GM21786 (cell line): ENCODE data around the gene TGM5.
"Not testable (repeated sequence)": the region's sequence is repeated elsewhere in the genome, so short reads cannot be mapped to it uniquely, and the experiment has no call there.

Experiments
- ATAC-seq: cut with Tn5 transposase; IDR thresholded peaks from one replicate; pipeline ENCODE4 v1.9.1; 2021; ENCODE audit not compliant: unreplicated experiment

TGM5 gene, protein sequence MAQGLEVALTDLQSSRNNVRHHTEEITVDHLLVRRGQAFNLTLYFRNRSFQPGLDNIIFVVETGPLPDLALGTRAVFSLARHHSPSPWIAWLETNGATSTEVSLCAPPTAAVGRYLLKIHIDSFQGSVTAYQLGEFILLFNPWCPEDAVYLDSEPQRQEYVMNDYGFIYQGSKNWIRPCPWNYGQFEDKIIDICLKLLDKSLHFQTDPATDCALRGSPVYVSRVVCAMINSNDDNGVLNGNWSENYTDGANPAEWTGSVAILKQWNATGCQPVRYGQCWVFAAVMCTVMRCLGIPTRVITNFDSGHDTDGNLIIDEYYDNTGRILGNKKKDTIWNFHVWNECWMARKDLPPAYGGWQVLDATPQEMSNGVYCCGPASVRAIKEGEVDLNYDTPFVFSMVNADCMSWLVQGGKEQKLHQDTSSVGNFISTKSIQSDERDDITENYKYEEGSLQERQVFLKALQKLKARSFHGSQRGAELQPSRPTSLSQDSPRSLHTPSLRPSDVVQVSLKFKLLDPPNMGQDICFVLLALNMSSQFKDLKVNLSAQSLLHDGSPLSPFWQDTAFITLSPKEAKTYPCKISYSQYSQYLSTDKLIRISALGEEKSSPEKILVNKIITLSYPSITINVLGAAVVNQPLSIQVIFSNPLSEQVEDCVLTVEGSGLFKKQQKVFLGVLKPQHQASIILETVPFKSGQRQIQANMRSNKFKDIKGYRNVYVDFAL

DNA sequence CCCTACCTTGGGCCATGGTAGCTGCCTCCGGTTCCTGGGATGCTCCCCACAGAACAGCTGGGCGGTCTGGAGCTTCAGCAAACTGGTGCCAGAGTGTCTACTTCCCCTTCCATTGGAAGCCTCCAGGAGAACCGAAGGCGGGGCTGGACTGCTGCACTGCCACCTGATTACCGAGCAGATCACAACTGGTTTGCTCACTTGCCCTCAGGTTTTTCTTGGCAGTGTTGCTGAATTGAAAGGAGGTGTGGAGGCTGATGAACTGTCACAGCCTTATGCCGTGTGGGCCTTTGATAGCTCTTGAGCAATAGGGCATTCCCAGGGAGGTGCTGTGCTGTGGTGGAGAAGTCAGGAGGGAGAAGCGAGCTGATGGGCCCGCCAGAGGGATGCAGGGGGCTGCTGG, at the start of gene TGM5:
TGM5 (minus strand) TSS at position 95 of the 400 bp plus-strand sequence; CDS start at position 16, 79 bp downstream.
- no peak for ATAC-seq

DNA sequence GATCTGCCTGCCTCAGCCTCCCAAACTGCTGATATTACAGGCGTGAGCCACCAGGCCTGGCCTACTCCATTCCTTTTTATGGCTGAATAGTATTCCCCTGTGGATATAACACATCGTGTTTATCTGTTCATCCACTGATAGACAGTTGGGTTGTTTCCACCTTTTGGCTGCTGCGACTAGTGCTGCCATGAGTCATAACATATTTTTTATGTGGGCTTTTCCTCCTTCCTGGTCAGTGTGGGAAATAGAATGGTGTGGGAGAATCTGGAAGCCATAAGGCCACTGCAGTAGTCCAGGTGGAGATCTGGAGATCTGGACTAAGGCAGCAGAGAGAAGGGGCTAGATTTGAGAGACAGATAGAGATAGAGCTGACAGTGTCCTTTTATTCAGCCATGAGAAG, 47.4 kb upstream of the TGM5 start:
- no peak for ATAC-seq

DNA sequence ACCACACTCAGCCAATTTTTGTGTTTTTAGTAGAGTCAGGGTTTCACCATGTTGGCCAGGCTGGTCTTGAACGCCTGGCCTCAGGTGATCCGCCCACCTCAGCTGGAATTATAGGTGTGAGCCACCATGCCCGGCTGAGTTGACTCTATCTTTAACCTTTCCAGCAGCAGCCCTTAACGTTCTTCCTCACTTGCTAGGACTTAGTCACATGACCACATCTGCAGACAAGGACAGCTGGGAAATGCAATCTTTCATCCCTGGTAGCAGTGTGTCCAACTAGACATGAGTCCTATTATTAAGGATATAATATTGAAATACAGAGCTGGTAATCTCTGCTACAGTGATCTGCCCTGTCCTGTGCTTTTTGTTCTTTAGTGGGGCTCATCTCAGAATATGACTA, 45.6 kb upstream of the TGM5 start:
- ATAC-seq = no peak

DNA sequence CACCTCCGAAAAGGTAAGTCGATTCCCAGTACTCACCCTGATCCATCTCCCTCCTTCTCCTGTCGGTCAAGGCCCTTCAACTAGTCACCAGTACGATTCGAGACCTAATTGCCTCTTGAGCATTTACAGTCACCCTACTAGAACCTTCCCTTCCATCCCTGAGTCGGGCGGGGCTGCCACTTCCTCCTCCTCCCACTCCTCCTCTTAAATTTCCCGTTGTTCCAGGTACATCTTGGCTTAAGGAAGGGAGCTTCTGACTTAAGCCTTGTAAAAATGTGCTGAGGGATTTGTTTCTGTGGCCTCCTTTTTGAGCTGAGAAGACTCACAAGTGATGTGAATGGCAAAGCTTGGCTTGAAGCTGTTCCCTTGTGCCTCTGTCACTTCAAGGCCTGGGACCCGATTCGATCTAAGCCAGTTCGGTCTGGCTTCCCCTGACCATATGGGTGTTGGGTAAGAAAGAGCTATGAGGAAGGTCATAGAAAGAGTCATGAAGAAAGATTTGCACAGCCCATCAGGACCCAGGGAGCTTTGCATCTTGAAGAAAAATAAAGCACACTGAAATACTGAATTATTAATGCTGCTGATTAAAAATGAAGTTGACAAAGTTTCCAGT, 35.6 kb upstream of the TGM5 start, which contains the start of gene TGM7:
TGM7 (minus strand) TSS at position 51 of the 613 bp plus-strand sequence.
- ATAC-seq = no peak

DNA sequence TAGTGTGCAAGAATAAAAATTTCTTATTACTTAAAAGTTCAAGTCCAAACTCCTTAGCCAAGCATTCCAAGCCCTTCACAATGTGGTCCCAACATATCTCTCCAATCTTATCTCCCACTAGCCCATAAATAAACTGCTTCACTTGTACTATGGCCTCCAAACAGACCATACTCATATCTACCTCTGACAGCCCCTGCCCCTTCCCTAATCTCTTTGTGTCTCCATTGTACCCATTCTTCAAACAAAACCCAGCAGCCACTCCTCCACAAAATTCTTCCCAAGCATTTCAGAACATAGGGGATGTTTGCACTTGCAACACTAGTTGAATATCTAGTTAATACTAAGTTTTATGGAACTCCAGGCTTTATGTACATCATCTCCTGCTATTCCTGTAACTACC, 33.2 kb upstream of the TGM5 start:
- no peak for ATAC-seq

DNA sequence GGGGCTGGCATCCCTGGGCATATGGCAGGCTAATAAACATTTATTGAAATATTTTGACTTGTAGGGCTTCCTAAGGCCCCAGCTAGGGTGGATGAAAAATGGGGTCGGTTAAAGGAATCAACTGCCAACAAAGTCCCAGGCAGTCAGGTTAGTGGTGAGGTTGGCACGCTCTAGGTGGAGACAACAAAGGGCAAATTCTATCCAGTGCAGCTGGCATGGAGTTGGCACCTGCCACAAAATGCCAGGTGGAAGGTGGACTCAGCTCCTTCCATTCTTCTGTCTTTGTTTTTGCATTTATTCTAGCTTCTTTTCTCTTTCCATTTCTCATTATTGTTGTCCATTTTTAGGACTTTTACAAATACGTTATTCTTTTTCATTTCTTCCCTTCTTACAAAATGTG, 32.7 kb upstream of the TGM5 start:
- ATAC-seq = no peak

DNA sequence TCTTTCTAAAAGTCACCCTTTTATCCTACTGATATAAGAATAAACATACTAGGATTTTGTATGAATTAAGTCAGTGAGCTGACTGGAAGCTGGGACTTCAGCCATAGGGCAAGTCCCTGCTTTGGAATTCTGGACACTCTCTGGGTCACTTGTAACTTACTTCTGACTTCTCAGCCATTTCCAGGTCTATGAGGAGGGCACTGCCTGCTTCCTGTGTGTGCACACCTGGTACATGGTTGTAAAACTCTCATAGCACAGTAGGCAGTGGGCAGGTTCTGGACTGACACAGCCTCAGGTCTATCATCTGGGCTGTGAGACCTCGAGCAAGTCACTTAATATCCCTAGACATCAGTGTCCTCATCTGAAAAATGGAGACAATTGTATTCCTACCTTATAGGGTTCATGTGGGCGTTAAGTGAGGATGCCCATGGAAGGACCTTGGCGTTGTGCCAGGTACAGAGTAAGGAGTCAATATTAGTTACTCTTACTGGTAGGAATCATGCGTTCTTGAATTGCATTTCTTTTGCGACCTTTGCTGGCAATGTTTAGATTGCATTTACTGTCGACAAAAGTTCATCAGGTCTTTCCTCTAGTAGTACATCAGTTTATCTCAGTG, 27.5 kb upstream of the TGM5 start:
- ATAC-seq = no peak

DNA sequence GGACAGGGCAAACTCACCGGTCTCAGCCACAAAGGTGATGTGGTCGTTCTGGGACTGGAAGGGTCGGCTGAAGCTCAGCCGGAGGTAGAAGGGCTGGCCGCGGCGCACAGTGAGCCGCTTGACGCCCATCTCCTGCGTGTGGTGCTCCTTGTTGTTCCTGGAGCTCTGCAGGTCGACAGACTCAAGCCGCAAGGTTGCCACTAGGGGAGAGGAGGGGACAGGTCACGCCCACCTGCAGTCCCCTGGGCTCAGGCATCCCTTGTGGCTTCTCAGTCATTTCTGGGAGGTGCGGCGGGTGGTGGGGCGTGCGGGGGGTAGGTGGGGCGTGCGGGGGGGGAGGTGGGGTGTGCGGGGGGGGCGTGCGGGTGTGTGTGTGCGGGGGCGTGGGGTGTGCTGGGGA, 26.7 kb upstream of the TGM5 start:
- ATAC-seq = no peak

DNA sequence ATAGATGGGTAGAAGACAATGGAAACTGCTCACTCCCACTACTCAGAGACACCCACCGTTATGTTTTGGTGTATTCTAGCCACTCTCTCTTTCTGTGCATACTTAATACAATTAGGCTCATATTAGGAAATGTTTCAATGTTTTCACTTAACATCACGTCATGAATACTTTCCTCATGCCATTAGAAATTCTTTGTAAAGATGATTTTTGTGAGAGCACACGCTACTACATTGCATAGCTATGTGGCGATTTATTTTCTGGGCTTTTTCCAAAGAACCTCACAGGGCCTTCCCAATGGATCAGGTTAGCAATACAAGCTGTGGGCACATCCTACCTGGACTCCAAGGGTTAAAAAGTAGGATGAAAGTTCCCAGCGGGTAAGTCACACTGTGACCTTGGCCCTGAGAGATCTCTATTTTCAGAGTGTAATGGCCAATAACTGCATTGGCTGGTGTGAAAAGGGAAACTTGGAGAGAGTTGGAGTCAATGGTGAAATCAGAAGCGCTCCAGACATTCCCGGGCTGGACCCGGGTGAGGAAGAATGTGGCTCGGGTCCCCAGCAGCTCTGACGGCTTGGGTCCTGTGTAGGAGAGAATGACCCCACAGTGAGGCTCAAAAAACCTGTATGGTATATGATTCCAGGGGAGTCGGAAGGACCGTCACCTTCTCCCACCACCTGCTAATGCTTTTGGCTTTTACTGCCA, 25.8 kb upstream of the TGM5 start:
- ATAC-seq = no peak

DNA sequence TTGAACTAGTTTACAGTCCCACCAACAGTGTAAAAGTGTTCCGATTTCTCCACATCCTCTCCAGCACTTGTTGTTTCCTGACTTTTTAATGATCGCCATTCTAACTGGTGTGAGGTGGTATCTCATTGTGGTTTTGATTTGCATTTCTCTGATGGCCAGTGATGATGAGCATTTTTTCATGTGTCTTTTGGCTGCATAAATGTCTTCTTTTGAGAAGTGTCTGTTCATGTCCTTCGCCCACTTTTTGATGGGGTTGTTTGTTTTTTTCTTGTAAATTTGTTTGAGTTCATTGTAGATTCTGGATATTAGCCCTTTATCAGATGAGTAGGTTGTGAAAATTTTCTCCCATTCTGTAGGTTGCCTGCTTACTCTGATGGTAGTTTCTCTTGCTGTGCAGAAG, 22.9 kb upstream of the TGM5 start:
- ATAC-seq = not testable (repeated sequence)

DNA sequence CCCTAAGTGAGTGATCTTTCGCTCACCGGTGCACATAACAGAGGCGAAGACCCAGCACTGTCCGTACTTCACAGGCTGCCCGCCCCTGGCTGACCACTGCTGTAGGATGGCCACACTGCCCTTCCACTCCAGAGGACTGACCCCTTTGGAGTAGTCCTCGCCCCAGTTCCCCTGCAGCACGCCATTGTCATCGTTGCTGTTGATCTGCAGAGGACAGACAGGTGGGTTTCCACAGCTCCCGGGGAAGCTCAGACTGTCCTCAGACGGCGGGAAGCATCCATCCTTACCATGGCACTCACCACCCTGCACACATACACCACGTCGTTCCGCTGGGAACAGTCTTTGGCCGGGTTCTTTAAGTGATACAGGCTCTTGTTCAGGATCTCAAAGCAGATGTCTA, 20.5 kb upstream of the TGM5 start:
- no peak for ATAC-seq

DNA sequence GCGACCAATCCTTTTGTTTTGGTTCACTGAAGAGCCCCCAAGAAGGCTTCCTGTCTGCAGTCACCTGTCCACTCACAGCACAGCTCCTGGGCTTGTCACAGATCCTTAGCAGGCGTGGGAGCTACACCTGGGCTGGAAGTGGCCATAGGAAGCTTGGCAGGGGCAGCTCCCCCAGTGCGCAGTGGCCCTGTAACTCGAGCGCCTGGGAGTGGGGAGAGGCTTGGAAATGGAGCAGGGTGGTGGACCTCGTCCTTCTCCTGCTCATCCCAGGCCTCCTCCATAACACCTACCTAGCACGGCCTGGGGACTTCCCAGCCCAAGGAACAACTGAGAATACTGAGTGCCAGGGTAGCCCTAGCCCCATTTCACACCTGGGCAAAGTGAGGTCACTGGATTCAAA, 19.3 kb upstream of the TGM5 start:
- no peak for ATAC-seq

DNA sequence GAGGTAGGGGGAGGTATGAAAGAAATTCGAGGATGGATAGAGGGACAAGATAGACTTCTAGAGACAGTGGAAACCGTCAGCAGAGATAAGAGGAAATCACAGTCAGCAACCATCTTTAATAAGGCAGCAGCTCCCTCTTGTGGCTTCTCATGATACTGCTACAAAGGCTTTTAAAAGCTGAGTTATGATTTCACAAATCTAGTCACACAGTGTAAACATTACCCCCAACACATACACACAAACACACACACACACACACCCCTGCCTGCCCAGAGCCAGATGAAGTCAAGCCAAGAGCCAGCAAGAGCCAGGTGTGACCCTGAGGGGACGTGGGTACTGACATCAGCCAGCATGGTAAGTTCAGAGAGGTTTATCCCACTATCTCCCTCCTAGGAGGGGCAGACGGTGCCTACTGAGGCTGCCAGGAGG, 18.9 kb upstream of the TGM5 start:
- no peak for ATAC-seq

DNA sequence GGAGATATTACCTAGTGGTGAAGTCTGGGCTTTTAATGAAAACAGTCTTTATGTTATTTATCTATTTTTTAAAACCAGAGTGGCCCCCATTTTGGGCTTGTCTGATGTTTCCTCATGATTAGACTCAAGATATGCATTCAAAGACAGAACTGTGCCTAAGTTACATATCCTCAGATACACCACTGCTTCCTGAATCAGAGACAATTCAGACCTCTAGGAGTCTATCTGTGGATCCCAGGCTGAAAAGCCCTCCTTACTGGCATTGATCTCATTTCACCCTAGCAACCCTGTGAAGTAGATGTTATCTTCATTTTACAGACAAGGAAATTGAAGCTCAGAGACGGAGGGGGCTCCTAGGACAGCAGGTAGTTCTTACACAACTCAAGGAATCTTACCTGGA, 16.8 kb upstream of the TGM5 start:
- no peak for ATAC-seq

DNA sequence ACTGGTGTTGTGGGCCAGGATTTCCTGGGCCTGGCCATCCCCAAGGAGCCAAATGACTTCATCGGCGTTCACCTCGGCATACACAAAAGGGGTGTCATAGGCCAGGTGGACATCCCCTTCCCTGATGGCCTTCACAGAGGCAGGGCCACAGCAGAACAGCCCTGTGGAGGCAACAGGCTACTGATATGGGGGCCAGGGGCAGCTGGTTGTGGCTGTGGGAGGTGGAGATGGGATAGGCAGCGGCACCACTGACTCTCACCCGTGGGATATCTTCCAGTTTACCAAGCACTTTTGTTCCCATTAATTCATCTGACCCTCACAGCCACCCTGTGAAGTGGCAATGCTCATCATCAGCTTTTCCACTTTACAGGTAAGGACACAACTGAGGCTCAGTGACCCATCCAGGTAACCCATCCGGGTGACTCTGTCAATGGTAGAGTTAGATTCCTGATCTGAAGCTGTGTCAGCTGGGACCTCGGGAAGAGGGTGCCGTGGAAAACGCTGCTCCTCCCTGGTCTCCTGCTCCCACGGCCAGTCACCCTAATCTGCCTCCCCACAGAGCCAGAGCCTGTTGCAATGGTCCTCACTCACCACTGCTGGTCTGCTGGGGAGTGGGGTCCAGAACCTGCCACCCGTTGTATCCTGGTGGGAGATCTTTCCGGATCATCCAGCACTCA, 15.3 kb upstream of the TGM5 start:
- ATAC-seq = no peak

DNA sequence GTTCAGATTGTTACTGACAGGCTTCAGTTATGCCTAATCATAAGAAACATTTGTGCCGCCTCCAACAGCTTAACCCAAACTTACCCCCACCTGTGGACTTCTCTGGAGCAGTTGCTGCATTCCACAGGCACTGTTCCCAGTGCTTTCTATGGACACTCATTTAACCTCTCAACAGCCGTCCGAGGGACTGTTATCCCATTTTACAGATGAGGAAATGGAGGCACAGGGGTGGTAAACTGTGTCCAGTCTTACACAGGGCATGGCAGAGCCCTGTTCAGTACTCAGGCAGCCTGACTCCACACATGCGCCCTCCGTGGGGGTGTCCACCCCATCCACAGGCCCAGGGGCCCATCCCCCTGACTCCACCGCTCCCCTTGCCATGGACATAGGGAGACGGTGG, 14.3 kb upstream of the TGM5 start:
- ATAC-seq = no peak

DNA sequence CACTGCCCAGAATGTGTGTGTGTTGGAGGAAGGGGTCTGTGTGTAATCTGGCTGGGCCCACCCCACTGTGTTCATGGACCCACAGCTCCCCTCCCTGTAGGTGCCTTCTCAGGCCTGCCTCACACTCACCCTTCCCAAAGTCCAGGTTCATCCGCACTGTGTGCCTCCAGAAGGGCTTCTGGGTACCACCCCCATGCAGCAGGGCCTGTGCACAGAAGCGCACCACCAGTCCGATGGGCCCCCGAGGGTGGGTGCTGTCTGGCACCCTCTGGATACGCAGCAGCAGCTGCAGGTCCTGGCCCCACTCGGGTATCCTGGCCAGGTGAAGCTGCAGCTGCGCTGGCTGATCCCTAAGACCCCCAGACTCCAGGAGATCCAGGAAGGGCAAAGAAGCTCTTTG, 12.8 kb upstream of the TGM5 start:
- no peak for ATAC-seq

DNA sequence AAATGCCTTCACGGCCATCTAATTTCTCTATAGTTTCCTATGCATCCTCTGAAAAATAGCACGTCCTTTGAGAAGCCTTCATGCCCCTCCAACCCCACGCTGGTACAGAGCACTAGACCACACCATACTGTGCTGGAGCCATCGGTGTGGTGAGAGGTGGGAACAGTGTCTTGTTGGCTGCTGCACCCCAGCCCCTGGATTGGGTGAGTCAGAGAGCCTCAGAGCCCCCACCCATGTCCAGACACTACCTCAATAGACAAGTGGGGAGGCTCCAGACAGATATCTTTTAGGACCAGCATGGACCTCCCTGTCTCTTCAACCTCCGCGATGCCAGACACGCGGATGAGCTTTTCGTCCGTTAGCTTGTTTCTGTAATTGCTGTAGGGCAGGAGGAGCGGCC, 12.1 kb upstream of the TGM5 start:
- ATAC-seq = no peak

DNA sequence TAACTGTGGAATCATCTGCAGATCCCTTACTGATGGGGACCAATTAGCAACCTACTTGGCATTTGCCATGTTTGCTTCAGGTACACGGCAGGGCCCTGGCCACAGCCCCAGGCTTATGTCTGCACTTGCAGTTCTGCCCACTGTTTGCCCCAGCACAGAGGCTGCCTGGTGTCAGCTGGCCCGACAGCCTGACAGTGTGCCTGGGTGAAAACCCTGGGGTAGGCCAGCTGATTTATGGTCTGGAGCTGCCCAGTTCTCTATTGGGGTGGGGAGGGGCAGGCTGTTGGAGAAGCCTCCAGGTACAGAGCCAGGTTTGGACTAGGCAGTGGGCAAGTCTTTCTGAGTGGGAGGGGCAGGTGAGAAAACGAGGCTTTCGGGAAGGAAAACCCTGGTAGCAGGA, 11.2 kb upstream of the TGM5 start:
- ATAC-seq = no peak

DNA sequence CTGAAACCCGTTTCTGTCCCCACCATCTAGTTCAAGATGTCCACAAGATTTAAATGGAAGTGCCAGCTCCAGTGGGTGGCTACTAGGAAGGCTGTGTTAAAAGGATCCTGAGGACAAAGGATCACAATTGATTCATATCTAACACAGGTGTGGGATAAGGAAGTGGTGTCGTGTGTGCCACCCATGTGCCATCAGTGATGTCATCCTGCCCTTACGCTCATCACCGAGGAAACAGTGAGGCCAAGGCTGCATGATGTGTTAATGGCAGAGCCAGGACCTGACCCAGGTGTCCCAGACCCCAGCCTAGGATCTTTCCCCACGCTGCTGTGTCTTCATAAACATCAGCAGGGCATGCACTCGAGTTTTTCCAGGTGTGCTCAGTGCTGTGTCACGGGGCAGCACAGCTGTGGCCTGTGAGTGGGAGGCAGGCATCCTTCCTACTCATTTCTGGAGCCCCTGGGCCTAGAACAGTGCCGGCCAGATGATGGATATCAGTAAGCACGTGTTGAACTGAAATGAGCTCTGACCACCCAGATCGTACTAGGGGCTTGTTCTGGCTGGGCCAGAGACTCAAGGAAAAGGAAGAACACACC, 10.6 kb upstream of the TGM5 start:
- no peak for ATAC-seq
